Gastrocnemius medialis (tissue), 4 donors: ENCODE results near the gene GNAO1. TPM values are rescaled to one million over a fixed set of nuclear protein-coding genes. Genes with fewer than 3 reads are reported as not detected.

ENCODE experiments used
- ATAC-seq, 2 donors: fragments of 150-250 bp; one replicate each; pipeline ENCODE4 v1.9.1; 2016
- DNase-seq, 2 donors: peaks; one replicate each; pipeline ENCODE4 v3.0.0-alpha.2; 2019
- H3K27ac ChIP-seq, 4 donors: fragments of 200-600 bp; sonication (generic); 1 replicate in 1 of 4; 2 replicates in 3 of 4; pipeline ENCODE4 v1.5.1; 2016 to 2018; ENCODE audit warnings: mild to moderate bottlenecking in 2 of 4, moderate library complexity in 1 of 4
- H3K27me3 ChIP-seq, 3 donors: fragments of 200-600 bp; sonication (generic) in 2 of 3; 1 replicate in 1 of 3; 2 replicates in 2 of 3; pipeline versions ENCODE4 v1.5.1 to v1.6.0; 2016 to 2019; ENCODE audit warnings: mild to moderate bottlenecking in 1 of 3, moderate library complexity in 1 of 3
- H3K36me3 ChIP-seq, 2 donors: fragments of 200-600 bp; sonication (generic) in 1 of 2; one replicate each; pipeline ENCODE4 v1.5.1; 2017 to 2018
- H3K4me1 ChIP-seq, 2 donors: fragments of 200-600 bp; sonication (generic) in 1 of 2; one replicate each; pipeline ENCODE4 v1.5.1; 2016 to 2017; ENCODE audit warnings: mild to moderate bottlenecking in 2 of 2
- H3K4me3 ChIP-seq, 4 donors: fragments of 200-600 bp; sonication (generic) in 3 of 4; 1 replicate in 1 of 4; 2 replicates in 3 of 4; pipeline ENCODE4 v1.5.1; 2016 to 2019; ENCODE audit warnings: mild to moderate bottlenecking in 2 of 4
- H3K9me3 ChIP-seq, 3 donors: fragments of 200-600 bp; sonication (generic) in 2 of 3; 1 replicate in 1 of 3; 2 replicates in 2 of 3; pipeline ENCODE4 v1.5.1; 2016 to 2019
- POLR2A ChIP-seq, 2 donors: fragments of 450-650 bp; IDR thresholded peaks; one replicate each; pipeline ENCODE4 v1.6.1; 2017; ENCODE audit warnings: antibody characterized with exemption in 2 of 2, mild to moderate bottlenecking in 2 of 2, moderate library complexity in 2 of 2
- in situ Hi-C, 4 donors: fragments of 200-750 bp; cut with MboI; loops; one replicate each; pipeline versions ENCODE4 v1.15.0 to v1.8.0; 2017; ENCODE audit warnings: low sequenced_read_pairs in 4 of 4
- intact Hi-C: fragments of 100-400 bp; cut with DNase I; formaldehyde crosslinking; loops from one replicate; pipeline ENCODE4 v1.15.1; 2023; ENCODE audit warnings: low total_unique reads
- total RNA-seq, 4 donors: library from RNA; depleted of rRNA; stranded (reverse); fragments of >200 nt; gene quantifications; one replicate each; pipeline versions ENCODE4 v1.1.0 to v1.2.3, GENCODE V29; 2016
- TF ChIP-seq, protein P1 (sequence below), 5 experiments: fragments of 450-650 bp in 3 of 5; fragments of 200-600 bp in 2 of 5; sonication (generic) in 2 of 5; IDR thresholded peaks in 4 of 5; conservative IDR thresholded peaks in 1 of 5; 1 replicate in 4 of 5; 2 replicates in 1 of 5; pipeline ENCODE4 v1.5.1; 2016 to 2019; ENCODE audit warnings: antibody characterized with exemption in 5 of 5, mild to moderate bottlenecking in 3 of 5, moderate library complexity in 3 of 5

Gene GNAO1
- total RNA-seq, 4 donors from 2014 or later: 0.25 to 2.0 (median 0.79) TPM

DNA sequence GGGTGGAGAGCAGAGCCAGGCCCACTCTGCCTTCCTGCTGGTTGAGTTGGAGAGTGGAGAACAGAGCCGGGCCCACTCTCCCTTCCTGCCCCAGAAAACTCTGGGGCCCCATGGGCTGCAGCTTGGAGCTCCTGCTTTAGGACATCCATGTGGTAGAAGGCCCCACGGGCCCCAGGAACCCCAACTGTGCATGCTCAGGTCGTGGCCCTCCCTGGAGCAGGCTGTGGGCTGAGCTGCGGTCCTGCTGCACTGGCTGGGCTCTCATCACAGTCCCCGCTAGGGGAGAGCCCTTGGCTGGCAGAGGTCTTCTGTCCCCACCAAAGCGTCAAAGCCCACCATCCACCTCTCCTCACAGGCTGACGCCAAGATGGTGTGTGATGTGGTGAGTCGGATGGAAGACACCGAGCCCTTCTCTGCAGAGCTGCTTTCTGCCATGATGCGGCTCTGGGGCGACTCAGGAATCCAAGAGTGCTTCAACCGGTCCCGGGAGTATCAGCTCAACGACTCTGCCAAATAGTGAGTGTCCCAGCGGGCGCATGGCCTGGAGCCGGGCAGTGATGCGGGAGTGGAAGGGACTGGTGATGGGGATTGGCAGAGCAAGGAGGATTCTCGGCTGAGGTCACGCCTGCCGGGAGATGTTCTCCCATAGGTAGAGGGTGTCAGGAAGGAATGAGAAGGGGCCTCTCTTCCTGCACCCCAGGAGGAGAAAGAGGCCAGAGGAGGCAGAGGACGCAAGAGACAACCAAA lies 137.2 kb downstream of the GNAO1 start:
- Histone ChIP-seq H3K27me3 (no peaks in the 10 kb centered on the region), H3K4me3 (no peak overlapping the region), H3K27ac (no peak overlapping the region), H3K36me3 (no peaks in the 10 kb centered on the region), H3K9me3 (no peaks in the 10 kb centered on the region), H3K4me1 (no peaks in the 10 kb centered on the region)
- ATAC-seq (no peak), DNase-seq (no peak)
- TF ChIP-seq, protein P1, sequence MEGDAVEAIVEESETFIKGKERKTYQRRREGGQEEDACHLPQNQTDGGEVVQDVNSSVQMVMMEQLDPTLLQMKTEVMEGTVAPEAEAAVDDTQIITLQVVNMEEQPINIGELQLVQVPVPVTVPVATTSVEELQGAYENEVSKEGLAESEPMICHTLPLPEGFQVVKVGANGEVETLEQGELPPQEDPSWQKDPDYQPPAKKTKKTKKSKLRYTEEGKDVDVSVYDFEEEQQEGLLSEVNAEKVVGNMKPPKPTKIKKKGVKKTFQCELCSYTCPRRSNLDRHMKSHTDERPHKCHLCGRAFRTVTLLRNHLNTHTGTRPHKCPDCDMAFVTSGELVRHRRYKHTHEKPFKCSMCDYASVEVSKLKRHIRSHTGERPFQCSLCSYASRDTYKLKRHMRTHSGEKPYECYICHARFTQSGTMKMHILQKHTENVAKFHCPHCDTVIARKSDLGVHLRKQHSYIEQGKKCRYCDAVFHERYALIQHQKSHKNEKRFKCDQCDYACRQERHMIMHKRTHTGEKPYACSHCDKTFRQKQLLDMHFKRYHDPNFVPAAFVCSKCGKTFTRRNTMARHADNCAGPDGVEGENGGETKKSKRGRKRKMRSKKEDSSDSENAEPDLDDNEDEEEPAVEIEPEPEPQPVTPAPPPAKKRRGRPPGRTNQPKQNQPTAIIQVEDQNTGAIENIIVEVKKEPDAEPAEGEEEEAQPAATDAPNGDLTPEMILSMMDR (IDR thresholded peaks at IDR 0.05 in 4 of 5, conservative IDR thresholded peaks at IDR 0.05 in 1 of 5): no peak
- TF ChIP-seq POLR2A (IDR thresholded peaks at IDR 0.05): no peak
- intact Hi-C loops (no loop called here), in situ Hi-C loops (no loop called here)

DNA sequence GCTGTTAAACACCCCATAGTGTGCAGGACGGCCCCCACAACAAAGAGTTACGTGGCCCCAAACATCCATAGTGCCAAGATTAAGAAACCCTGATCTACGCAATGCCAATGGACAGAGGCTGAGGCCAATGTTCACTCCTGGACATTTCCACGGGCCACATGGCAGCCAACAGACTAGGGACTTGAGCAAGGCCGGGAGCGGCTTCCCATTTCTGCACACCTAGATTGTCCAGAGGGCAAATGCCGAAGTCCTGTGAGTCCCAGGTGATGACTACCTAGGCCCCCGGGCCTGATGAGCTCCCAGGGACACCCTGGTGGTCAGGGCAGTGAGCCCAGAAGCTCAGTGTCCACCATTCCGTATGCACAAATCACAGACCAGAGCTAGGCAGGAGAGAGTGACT lies 138.6 kb downstream of the GNAO1 start:
- no peak overlapping the region for H3K27ac ChIP-seq
- no peak for DNase-seq
- in situ Hi-C loops: no loop called here

DNA sequence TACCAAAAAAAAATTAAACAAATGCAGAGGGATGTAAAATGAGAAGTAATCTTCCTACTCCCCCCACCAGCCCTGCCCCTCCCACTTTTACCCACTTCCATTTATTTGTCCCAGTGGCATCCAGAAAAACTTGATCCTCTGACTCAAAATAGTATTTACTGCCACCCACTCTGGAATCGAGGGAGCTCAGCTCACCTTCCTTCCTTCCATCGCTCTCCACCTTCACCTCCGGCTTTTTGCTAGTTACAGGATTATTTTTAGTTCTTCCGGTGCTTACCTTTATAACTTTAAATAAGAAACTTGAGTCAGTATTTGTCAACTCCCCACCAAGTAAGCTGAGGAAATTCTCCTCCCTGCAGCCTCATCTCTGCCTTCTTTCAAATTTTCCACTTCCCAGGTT lies 139.2 kb downstream of the GNAO1 start:
- no peak for TF ChIP-seq POLR2A (IDR thresholded peaks at IDR 0.05)
- TF ChIP-seq, protein P1 (IDR thresholded peaks at IDR 0.05 in 4 of 5, conservative IDR thresholded peaks at IDR 0.05 in 1 of 5): no peak
- Histone ChIP-seq H3K27ac (no peak overlapping the region), H3K4me1 (no peaks in the 10 kb centered on the region), H3K9me3 (no peaks in the 10 kb centered on the region), H3K36me3 (no peaks in the 10 kb centered on the region), H3K27me3 (no peaks in the 10 kb centered on the region), H3K4me3 (no peak overlapping the region)
- no peak for ATAC-seq
- intact Hi-C loops: no loop called here
- DNase-seq: no peak
- in situ Hi-C loops: no loop called here

More for the DNA sequence above, 138.6 kb downstream of the GNAO1 start:
- H3K36me3 ChIP-seq: no peaks in the 10 kb centered on the region
- no peak for TF ChIP-seq POLR2A (IDR thresholded peaks at IDR 0.05)
- no peak overlapping the region for H3K4me3 ChIP-seq
- H3K9me3 ChIP-seq: no peaks in the 10 kb centered on the region
- H3K4me1 ChIP-seq: no peaks in the 10 kb centered on the region
- ATAC-seq: no peak
- intact Hi-C loops: no loop called here
- no peaks in the 10 kb centered on the region for H3K27me3 ChIP-seq

DNA sequence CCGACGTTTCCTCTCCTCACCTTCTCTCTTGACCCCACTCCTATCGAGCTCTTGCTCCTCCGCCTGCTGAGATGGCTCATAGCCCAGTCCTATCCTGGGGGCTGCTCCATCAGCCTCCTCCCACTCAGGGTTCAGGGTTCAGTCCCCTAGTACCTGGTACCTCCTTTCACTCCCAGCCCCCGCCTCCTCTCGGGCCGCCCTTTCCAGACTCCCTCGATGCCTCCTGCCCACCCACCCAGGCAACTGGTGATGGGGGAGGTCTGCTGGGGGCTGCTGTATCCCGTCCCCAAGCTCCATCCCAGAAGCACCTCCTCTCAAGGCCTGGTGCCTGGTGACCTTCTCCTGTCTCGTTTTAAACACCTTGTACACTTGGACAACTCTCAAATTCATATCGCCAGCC lies 140.1 kb downstream of the GNAO1 start:
- ATAC-seq (no peak), DNase-seq (no peak)
- no peak for TF ChIP-seq POLR2A (IDR thresholded peaks at IDR 0.05)
- TF ChIP-seq, protein P1 (IDR thresholded peaks at IDR 0.05 in 4 of 5, conservative IDR thresholded peaks at IDR 0.05 in 1 of 5): no peak
- Histone ChIP-seq H3K4me3 (no peak overlapping the region), H3K4me1 (peaks cover 0 to 6% of the 10 kb centered on the region in 2 donors), H3K27ac (no peak overlapping the region), H3K27me3 (no peaks in the 10 kb centered on the region), H3K36me3 (no peaks in the 10 kb centered on the region), H3K9me3 (no peaks in the 10 kb centered on the region)
- intact Hi-C loops (no loop called here), in situ Hi-C loops (no loop called here)

DNA sequence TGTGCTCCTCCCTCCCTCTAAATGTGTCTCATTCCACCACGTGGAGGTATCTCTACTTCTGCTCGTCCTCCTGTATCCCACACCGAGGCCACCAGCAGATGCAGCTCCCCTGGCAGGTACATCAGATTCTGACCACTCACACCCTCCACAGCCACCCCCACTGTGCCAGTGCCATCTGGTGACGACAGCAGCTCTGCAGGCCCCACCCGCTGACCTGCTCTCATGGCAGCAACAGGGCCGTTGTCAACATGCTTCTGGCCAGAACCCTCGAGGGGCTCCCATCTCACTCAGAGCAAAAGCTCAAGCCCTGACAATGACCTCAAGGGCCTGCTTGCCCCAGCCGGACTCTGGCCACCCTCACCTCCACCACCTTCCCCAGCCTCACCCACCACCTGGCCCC lies 140.6 kb downstream of the GNAO1 start:
- in situ Hi-C loops: no loop called here
- intact Hi-C loops: no loop called here
- peaks cover 0 to 11% of the 10 kb centered on the region in 2 donors for H3K4me1 ChIP-seq
- no peak overlapping the region for H3K4me3 ChIP-seq
- DNase-seq: no peak
- H3K36me3 ChIP-seq: no peaks in the 10 kb centered on the region
- ATAC-seq: no peak
- H3K9me3 ChIP-seq: no peaks in the 10 kb centered on the region
- no peak overlapping the region for H3K27ac ChIP-seq
- H3K27me3 ChIP-seq: no peaks in the 10 kb centered on the region
- no peak for TF ChIP-seq POLR2A (IDR thresholded peaks at IDR 0.05)
- TF ChIP-seq, protein P1 (IDR thresholded peaks at IDR 0.05 in 4 of 5, conservative IDR thresholded peaks at IDR 0.05 in 1 of 5): no peak
